HG02884 (cell line): ENCODE results near the gene KANK2.
"Not testable (repeated sequence)": the region's sequence is repeated elsewhere in the genome, so short reads cannot be mapped to it uniquely, and the experiment has no call there.

Experiments used
- ATAC-seq: cut with Tn5 transposase; IDR thresholded peaks from one replicate; pipeline ENCODE4 v1.9.1; 2021; ENCODE audit warnings: mild to moderate bottlenecking, moderate library complexity; ENCODE audit not compliant: unreplicated experiment

KANK2 gene

DNA sequence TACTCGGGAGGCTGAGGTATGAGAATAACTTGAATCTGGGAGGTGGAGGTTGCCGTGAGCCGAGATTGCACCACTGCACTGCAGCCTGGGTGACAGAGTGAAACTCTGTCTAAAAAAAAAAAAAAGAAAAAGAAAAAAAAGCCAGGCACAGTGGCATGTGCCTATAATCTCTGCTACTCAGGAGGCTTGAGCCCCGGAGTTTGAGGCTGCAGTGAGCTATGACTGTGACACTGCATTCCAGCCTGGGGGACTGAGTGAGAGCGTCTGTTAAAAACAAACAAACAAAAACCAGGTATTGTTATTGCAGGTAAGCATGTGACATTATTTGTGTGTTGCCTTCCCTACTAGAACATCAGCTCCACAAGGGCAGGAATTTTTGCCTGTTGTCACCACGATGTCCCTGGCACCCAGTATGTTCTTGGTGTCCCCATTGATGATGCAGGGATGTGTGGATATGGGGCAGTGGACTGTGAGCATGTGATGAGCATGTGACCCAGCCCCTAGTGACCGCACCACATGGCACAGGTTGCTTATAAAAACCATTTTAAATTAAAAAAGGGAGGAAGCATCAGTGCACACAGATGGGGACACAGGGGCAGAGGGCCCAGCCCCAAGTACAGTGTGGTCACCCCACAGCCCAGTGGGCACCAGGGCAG, 1.6 kb upstream of the KANK2 start:
- no peak for ATAC-seq

GRCh38 chr19:11198175-11198534, 810 bp upstream of the KANK2 start:
- no peak for ATAC-seq

DNA sequence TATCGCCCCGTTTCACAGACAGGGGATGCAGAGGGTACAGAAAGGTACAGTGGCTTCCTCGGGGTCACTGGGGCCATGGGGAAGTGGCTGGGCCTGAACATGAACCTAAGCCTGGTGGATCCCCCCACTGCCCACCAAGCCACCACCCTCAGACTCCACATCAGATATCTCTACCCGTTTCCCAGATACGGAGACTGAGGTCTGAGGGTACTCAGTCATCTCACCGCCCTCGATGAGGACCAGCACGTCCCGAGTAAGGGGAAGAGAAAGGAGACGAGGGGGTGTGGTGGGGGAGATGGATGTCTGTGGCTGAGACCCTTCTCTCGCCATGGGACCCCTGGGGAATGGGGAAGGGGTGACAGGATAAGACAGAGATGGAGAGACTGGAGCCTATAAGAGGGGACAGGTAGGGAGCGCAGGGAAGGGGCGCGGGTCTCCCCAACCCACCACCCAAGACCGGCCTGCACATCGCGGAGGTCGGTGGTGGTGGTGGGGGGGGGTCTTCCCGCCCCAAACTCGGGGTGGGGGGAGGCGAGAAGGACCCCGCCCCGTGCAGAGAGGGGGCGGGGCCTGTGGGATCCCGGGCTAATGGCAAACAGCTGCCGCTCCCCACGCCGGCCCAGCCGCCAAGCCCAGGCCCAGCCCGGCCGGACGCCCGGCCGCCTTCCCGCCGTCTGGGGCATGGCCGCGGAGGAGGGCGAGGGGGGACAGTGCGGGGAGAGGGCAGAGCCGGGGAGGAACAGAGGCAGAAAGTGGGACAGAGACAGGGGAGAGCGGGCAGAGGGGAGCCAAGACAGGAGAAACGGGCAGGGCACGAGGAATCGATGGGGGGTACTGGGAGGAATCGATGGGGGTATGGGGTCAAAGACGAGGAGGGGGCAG, 698 bp downstream of the KANK2 start:
- no peak for ATAC-seq

GRCh38 chr19:11195681-11196080, 1.7 kb downstream of the KANK2 start:
- no peak for ATAC-seq

DNA sequence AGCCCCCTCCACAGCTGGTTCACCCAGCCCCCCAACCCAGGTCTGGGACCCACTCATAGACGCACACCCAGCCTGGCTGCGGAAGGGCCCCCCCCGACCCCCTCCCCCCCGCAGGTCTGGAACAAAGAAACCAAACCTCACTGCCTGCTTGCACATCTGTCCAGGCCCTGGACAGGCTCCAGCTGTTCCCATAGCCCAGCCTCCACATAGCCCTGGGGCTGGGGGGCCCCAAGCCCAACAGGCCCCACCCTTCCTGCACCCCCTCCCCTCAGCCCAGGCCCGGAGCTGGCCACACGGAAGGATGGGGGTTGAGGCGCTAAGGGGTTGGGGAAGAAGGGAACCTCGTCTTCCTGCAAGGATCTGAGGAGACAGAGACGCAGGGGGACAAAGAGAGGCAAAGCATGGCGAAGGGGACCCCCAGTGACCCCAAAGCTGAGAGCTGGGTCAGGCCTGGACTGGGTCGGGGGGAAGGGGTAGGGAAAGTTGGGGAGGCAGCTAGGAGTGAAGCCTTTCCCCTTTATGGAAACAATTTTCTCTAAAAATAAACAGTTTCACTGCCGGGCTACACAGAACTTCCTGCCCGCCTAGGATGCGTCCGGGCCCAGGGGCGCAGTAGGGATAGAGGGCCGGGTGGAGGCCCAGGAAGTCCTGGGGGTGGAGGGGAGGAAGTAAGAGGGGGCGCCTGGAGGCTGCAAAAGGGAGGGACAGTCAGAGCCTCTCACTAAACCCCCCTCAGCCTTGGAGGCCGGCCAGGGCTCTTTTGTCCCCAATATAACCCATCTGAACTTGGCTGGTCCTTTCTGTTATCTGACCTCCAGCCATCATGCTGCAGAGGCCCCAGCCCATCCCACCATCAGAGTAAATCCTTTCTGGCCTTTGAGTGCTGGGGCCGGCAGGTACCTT, 2.4 kb downstream of the KANK2 start:
- ATAC-seq = no peak

DNA sequence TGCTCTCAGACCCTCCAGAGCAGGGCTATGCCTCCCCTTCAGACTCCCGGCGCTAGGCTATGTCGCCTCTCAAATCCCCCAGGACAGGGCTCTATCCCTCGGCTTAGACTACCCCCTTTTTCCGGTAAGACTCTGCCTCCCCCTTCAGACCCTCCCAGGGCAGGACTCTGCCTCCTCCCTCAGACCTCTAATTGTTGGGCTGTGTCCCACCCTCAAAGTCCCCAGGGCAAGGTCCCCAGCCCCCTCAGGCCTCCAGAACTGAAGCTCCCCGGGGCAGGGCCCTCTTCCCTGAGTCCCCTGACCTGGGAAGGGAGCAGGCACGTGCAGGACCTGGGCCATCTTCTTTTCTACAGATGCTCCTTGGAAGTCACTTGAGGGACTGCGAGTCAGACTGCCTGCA, 3.2 kb downstream of the KANK2 start:
- no peak for ATAC-seq

- no peak for ATAC-seq
Measured at GRCh38 chr19:11192957-11193939, 4.1 kb downstream of the KANK2 start.

GRCh38 chr19:11191934-11192333, 5.4 kb downstream of the KANK2 start:
- no peak for ATAC-seq

DNA sequence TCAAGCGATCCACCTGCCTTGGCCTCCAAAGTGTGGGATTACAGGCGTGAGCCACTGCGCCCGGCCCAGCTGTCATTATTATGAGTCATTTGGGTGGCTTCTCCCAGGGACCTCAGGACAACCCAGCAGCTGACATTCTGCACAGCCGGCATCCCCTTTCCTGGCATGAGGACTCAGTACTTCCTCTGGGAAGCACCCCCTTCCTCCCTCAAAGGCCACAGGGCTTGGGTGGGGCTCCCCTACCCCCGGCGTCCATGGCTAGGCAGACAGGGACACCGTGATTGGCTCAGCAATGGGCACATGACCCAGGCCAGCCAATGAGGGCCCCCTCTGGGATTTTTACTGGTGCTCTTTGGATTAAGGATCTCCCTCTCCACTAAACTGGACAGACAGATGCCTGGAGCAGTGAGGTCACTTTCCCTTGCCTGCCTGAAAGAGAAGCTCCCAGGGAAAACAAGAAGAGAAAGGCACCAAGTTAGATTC, 6.0 kb downstream of the KANK2 start:
- no peak for ATAC-seq

- no peak for ATAC-seq
Measured at GRCh38 chr19:11190501-11190900, 6.8 kb downstream of the KANK2 start.

GRCh38 chr19:11187441-11187840, 9.9 kb downstream of the KANK2 start:
- ATAC-seq = no peak

GRCh38 chr19:11182994-11183393, 14.4 kb downstream of the KANK2 start:
- ATAC-seq = no peak

- no peak for ATAC-seq
Measured at GRCh38 chr19:11181488-11181887, 15.9 kb downstream of the KANK2 start.

DNA sequence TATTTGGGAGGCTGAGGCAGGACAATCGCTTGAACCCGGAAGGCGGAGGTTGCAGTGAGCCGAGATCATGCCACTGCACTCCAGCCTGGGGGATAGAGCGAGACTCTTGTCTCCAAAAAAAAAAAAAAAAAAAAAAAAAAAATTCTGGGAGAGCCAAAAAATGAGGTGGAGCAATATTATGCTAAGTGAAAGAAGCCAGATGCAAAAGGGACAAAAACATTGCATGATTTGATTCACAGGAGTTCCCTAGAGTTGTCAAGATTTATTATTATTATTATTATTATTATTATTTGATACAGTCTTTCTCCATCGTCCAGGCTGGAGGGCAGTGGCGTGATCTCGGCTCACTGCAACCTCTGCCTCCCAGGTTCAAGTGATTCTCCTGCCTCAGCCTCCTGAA, 16.4 kb downstream of the KANK2 start:
- not testable (repeated sequence) for ATAC-seq

- ATAC-seq = no peak
Measured at GRCh38 chr19:11180346-11180745, 17.0 kb downstream of the KANK2 start.

DNA sequence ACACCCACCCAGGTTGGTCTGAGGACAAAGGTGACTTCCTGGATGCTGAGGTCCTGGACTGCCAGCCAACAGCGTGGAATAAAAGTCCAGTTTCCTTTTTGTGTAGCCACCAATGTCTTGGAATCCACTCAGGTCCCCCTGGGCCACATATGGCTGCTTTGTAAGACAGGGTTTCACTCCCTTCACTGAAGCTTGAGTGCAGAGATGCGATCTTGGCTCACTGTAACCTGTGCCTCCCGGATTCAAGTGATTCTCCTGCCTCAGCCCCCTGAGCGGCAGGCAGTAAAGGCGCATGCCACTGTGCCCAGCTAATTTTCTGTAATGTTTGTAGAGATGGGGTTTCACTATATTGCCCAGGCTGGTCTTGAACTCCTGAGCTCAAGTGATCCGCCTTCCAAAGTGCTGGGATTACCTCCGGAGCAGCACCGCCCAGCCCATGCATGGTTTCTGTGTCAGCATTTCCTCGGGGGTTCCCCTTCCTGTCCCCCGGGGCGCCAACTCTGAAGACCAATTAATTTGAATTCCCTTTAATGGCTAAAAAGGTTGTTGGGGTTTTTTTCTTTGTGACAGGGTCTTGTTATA, 17.5 kb downstream of the KANK2 start:
- no peak for ATAC-seq

DNA sequence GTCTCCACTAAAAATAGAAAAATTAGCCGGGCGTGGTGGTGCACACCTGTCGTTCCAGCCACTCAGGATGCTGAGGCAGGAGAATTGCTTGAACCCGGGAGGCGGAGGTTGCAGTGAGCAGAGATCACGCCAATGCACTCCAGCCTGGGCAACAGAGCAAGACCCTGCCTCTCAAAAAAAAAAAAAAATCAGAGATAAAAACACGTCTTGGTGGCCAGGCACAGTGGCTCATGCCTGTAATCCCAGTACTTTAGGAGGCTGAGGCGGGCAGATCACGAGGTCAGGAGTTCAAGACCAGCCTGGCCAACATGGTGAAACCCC, 18.2 kb downstream of the KANK2 start:
- not testable (repeated sequence) for ATAC-seq

GRCh38 chr19:11177592-11177991, 19.8 kb downstream of the KANK2 start:
- no peak for ATAC-seq

GRCh38 chr19:11176466-11177193, 20.7 kb downstream of the KANK2 start:
- no peak for ATAC-seq
